K562 (cell line): Measurements from ENCODE around the gene PGM3.

Experiments used
- FOXM1 ChIP-seq, 2 experiments: fragments of 450-650 bp in 1 of 2; sonication (generic) in 1 of 2; formaldehyde crosslinking in 1 of 2; IDR thresholded peaks; 2 replicates each; pipeline versions ENCODE4 v1.6.1 to v1.9.0; 2017 to 2022; ENCODE audit warnings: low read depth in 2 of 2, mild to moderate bottlenecking in 2 of 2, missing genetic modification reagents in 1 of 2, moderate library complexity in 1 of 2
- POLR2A ChIP-seq: fragments of 450-650 bp; conservative IDR thresholded peaks from 2 replicates; pipeline ENCODE4 v1.6.1; 2016
- POLR2AphosphoS5 ChIP-seq: IDR thresholded peaks from 2 replicates; pipeline ENCODE4 v1.6.1; 2011; ENCODE audit warnings: mild to moderate bottlenecking, low read depth, low read length, moderate library complexity; ENCODE audit not compliant: control insufficient read depth, insufficient read depth
- POU5F1 ChIP-seq: fragments of 150-350 bp; IDR thresholded peaks from 2 replicates; pipeline ENCODE4 v1.6.1; 2014; ENCODE audit warnings: borderline replicate concordance, low read length, low read depth, mild to moderate bottlenecking; ENCODE audit not compliant: partially characterized antibody
- SIN3A ChIP-seq, 2 experiments: fragments of 150-350 bp in 1 of 2; IDR thresholded peaks; 2 replicates each; pipeline ENCODE4 v1.6.1; 2011 to 2016; ENCODE audit warnings: borderline replicate concordance in 2 of 2, low read depth in 2 of 2, low read length in 2 of 2, mild to moderate bottlenecking in 2 of 2, moderate library complexity in 2 of 2; ENCODE audit not compliant: control insufficient read depth in 1 of 2
- TBL1XR1 ChIP-seq, 2 experiments: IDR thresholded peaks; 2 replicates each; pipeline ENCODE4 v1.6.1; 2012; ENCODE audit warnings: improper control_type of control experiment in 2 of 2, low read length in 2 of 2, mild to moderate bottlenecking in 1 of 2
- TEAD4 ChIP-seq, 2 experiments: sonication (generic) in 1 of 2; formaldehyde crosslinking in 1 of 2; IDR thresholded peaks; 2 replicates each; pipeline versions ENCODE4 v1.6.1 to v1.8.0; 2012 to 2022; ENCODE audit warnings: borderline replicate concordance in 1 of 2, inconsistent platforms in 1 of 2, low read length in 1 of 2, mild to moderate bottlenecking in 1 of 2, missing genetic modification reagents in 1 of 2
- ZBTB8A ChIP-seq: fragments of 450-650 bp; IDR thresholded peaks from 2 replicates; pipeline ENCODE4 v1.6.1; 2018; ENCODE audit warnings: mild to moderate bottlenecking, moderate library complexity; ENCODE audit not compliant: partially characterized antibody
- ZKSCAN1 ChIP-seq: fragments of 150-350 bp; IDR thresholded peaks from 2 replicates; pipeline ENCODE4 v1.6.1; 2016; ENCODE audit warnings: low read depth, low read length
- ZNF695 ChIP-seq: fragments of 450-650 bp; formaldehyde crosslinking; IDR thresholded peaks from 2 replicates; pipeline ENCODE4 v1.4.0; 2020; ENCODE audit warnings: mild to moderate bottlenecking, moderate library complexity
- TF ChIP-seq, protein P1 (sequence below): sonication (generic); formaldehyde crosslinking; IDR thresholded peaks from 2 replicates; pipeline ENCODE4 v1.8.0; 2022; ENCODE audit warnings: mild to moderate bottlenecking, missing genetic modification reagents
- TF ChIP-seq, protein P2 (sequence below), 3 experiments: IDR thresholded peaks in 2 of 3; conservative IDR thresholded peaks in 1 of 3; 2 replicates each; pipeline ENCODE4 v1.5.1; 2011 to 2012; ENCODE audit warnings: low read length in 3 of 3, mild to moderate bottlenecking in 3 of 3, control low read depth in 2 of 3, improper control_type of control experiment in 1 of 3, inconsistent platforms in 1 of 3, low read depth in 1 of 3, mixed read lengths in 1 of 3, moderate library complexity in 1 of 3; ENCODE audit not compliant: insufficient read depth in 2 of 3
- TF ChIP-seq, protein P3 (sequence below): fragments of 450-650 bp; IDR thresholded peaks from 2 replicates; pipeline ENCODE4 v1.6.1; 2016

DNA sequence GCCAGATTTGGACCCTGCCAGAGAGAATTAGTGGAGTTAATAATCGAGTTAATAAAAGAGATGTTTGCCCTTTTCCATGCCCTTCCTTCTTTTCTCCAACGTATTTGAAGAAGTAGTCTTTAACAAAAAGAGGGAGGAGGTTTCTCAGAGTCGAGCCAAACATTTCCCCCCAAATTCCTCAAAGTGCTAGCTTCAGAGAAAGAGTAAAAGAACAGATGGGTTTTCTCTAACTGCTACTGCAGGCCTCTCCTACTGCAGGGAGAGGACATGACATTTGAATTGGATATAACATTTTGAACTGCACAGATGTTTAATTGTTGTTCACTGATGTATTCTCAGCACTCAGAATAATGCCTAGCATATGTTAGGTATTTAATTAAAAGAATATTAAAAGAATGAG, 25.6 kb upstream of the PGM3 start:
- TF ChIP-seq, protein P1, sequence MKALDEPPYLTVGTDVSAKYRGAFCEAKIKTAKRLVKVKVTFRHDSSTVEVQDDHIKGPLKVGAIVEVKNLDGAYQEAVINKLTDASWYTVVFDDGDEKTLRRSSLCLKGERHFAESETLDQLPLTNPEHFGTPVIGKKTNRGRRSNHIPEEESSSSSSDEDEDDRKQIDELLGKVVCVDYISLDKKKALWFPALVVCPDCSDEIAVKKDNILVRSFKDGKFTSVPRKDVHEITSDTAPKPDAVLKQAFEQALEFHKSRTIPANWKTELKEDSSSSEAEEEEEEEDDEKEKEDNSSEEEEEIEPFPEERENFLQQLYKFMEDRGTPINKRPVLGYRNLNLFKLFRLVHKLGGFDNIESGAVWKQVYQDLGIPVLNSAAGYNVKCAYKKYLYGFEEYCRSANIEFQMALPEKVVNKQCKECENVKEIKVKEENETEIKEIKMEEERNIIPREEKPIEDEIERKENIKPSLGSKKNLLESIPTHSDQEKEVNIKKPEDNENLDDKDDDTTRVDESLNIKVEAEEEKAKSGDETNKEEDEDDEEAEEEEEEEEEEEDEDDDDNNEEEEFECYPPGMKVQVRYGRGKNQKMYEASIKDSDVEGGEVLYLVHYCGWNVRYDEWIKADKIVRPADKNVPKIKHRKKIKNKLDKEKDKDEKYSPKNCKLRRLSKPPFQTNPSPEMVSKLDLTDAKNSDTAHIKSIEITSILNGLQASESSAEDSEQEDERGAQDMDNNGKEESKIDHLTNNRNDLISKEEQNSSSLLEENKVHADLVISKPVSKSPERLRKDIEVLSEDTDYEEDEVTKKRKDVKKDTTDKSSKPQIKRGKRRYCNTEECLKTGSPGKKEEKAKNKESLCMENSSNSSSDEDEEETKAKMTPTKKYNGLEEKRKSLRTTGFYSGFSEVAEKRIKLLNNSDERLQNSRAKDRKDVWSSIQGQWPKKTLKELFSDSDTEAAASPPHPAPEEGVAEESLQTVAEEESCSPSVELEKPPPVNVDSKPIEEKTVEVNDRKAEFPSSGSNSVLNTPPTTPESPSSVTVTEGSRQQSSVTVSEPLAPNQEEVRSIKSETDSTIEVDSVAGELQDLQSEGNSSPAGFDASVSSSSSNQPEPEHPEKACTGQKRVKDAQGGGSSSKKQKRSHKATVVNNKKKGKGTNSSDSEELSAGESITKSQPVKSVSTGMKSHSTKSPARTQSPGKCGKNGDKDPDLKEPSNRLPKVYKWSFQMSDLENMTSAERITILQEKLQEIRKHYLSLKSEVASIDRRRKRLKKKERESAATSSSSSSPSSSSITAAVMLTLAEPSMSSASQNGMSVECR (CRISPR knock-in tag) = no peak
- TF ChIP-seq POLR2AphosphoS5 (no peak), POU5F1 (no peak), ZKSCAN1 (no peak), ZNF695 (CRISPR knock-in tag) (no peak), ZBTB8A (no peak), POLR2A (no peak), FOXM1 (IDR thresholded peaks at IDR 0.05; ENCODE audit: low read depth) (no peak), FOXM1 (CRISPR knock-in tag; IDR thresholded peaks at IDR 0.05; ENCODE audit: low read depth) (no peak), TBL1XR1 (IDR thresholded peaks at IDR 0.05; ENCODE audit: low read length in 2 of 2) (no peak), TEAD4 (IDR thresholded peaks at IDR 0.05; ENCODE audit: low read length) (no peak), TEAD4 (CRISPR knock-in tag; IDR thresholded peaks at IDR 0.05; ENCODE audit: borderline replicate concordance) (no peak), SIN3A (IDR thresholded peaks at IDR 0.05; ENCODE audit: borderline replicate concordance in 2 of 2, control insufficient read depth in 1 of 2, low read depth in 2 of 2, low read length in 2 of 2) (no peak)
- TF ChIP-seq, protein P2, sequence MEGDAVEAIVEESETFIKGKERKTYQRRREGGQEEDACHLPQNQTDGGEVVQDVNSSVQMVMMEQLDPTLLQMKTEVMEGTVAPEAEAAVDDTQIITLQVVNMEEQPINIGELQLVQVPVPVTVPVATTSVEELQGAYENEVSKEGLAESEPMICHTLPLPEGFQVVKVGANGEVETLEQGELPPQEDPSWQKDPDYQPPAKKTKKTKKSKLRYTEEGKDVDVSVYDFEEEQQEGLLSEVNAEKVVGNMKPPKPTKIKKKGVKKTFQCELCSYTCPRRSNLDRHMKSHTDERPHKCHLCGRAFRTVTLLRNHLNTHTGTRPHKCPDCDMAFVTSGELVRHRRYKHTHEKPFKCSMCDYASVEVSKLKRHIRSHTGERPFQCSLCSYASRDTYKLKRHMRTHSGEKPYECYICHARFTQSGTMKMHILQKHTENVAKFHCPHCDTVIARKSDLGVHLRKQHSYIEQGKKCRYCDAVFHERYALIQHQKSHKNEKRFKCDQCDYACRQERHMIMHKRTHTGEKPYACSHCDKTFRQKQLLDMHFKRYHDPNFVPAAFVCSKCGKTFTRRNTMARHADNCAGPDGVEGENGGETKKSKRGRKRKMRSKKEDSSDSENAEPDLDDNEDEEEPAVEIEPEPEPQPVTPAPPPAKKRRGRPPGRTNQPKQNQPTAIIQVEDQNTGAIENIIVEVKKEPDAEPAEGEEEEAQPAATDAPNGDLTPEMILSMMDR (IDR thresholded peaks at IDR 0.05 in 2 of 3, conservative IDR thresholded peaks at IDR 0.05 in 1 of 3; ENCODE audit: insufficient read depth in 2 of 3, low read depth in 1 of 3, low read length in 3 of 3) = no peak
- TF ChIP-seq, protein P3, sequence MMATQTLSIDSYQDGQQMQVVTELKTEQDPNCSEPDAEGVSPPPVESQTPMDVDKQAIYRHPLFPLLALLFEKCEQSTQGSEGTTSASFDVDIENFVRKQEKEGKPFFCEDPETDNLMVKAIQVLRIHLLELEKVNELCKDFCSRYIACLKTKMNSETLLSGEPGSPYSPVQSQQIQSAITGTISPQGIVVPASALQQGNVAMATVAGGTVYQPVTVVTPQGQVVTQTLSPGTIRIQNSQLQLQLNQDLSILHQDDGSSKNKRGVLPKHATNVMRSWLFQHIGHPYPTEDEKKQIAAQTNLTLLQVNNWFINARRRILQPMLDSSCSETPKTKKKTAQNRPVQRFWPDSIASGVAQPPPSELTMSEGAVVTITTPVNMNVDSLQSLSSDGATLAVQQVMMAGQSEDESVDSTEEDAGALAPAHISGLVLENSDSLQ = no peak
